Mesenchymal stem cell (in vitro differentiated cells and primary cell): ENCODE measurements around the gene DAGLA.

Source experiments
- DNase-seq: peaks from one replicate; pipeline ENCODE4 v3.0.0-alpha.2; 2013
- H2AFZ ChIP-seq: one replicate; pipeline ENCODE4 v1.6.1; 2013; ENCODE audit warnings: low read depth, mild to moderate bottlenecking, control low read depth, inconsistent platforms, low read length, moderate library complexity
- H2AK5ac ChIP-seq: 2 replicates; pipeline ENCODE4 v1.6.1; 2013; ENCODE audit warnings: low read length, moderate library complexity, mild to moderate bottlenecking, inconsistent platforms; ENCODE audit not compliant: severe bottlenecking
- H2BK120ac ChIP-seq: one replicate; pipeline ENCODE4 v1.6.1; 2013; ENCODE audit warnings: low read depth, mild to moderate bottlenecking, inconsistent platforms, low read length, moderate library complexity
- H2BK12ac ChIP-seq, 2 experiments: one replicate each; pipeline ENCODE4 v1.6.1; 2013; ENCODE audit warnings: inconsistent platforms in 2 of 2, low read length in 2 of 2, mild to moderate bottlenecking in 2 of 2, moderate library complexity in 2 of 2, control low read depth in 1 of 2
- H2BK15ac ChIP-seq: one replicate; pipeline ENCODE4 v1.6.1; 2013; ENCODE audit warnings: mild to moderate bottlenecking, low read depth, inconsistent platforms; ENCODE audit not compliant: poor library complexity, severe bottlenecking
- H2BK5ac ChIP-seq: 2 replicates; pipeline ENCODE4 v1.6.1; 2013; ENCODE audit warnings: low read depth, mild to moderate bottlenecking, low read length, control low read depth, inconsistent platforms; ENCODE audit not compliant: poor library complexity, severe bottlenecking
- H3K14ac ChIP-seq, 2 experiments: one replicate each; pipeline ENCODE4 v1.6.1; 2013; ENCODE audit warnings: inconsistent platforms in 2 of 2, low read length in 2 of 2, control low read depth in 1 of 2, mild to moderate bottlenecking in 1 of 2, moderate library complexity in 1 of 2
- H3K18ac ChIP-seq, 2 experiments: one replicate each; pipeline ENCODE4 v1.6.1; 2013; ENCODE audit warnings: inconsistent platforms in 2 of 2, low read length in 2 of 2, control low read depth in 1 of 2, low read depth in 1 of 2, mild to moderate bottlenecking in 1 of 2
- H3K23ac ChIP-seq, 2 experiments: one replicate each; pipeline ENCODE4 v1.6.1; 2013; ENCODE audit warnings: inconsistent platforms in 2 of 2, low read length in 2 of 2, mild to moderate bottlenecking in 2 of 2, moderate library complexity in 2 of 2, control low read depth in 1 of 2
- H3K27ac ChIP-seq: 2 replicates; pipeline ENCODE4 v1.5.1; 2013; ENCODE audit warnings: mild to moderate bottlenecking, moderate library complexity, low read length, control low read depth, inconsistent platforms; ENCODE audit not compliant: poor library complexity, severe bottlenecking
- H3K27me3 ChIP-seq, 2 experiments: 2 replicates each; pipeline versions ENCODE4 v1.6.1 to v1.7.0; 2013; ENCODE audit warnings: low read length in 2 of 2, mild to moderate bottlenecking in 2 of 2, moderate library complexity in 2 of 2, control low read depth in 1 of 2, inconsistent platforms in 1 of 2; ENCODE audit not compliant: control insufficient read depth in 1 of 2, insufficient read depth in 1 of 2
- H3K36me3 ChIP-seq, 2 experiments: 2 replicates each; pipeline versions ENCODE4 v1.6.1 to v1.7.0; 2013; ENCODE audit warnings: low read length in 2 of 2, control low read depth in 1 of 2, inconsistent platforms in 1 of 2, low read depth in 1 of 2, mild to moderate bottlenecking in 1 of 2; ENCODE audit not compliant: insufficient read depth in 2 of 2, control insufficient read depth in 1 of 2
- H3K4ac ChIP-seq, 2 experiments: one replicate each; pipeline ENCODE4 v1.6.1; 2013; ENCODE audit warnings: inconsistent platforms in 2 of 2, low read length in 2 of 2, mild to moderate bottlenecking in 2 of 2, moderate library complexity in 2 of 2, control low read depth in 1 of 2, low read depth in 1 of 2
- H3K4me1 ChIP-seq: 2 replicates; pipeline ENCODE4 v1.6.1; 2013; ENCODE audit warnings: low read depth, low read length, control low read depth; ENCODE audit not compliant: control insufficient read depth, insufficient read depth
- H3K4me2 ChIP-seq: 2 replicates; pipeline ENCODE4 v1.6.1; 2013; ENCODE audit warnings: low read length, mild to moderate bottlenecking, inconsistent platforms; ENCODE audit not compliant: poor library complexity, severe bottlenecking
- H3K4me3 ChIP-seq, 2 experiments: 2 replicates each; pipeline versions ENCODE4 v1.5.1 to v1.7.0; 2013; ENCODE audit warnings: low read length in 2 of 2, mild to moderate bottlenecking in 2 of 2, control low read depth in 1 of 2, low read depth in 1 of 2; ENCODE audit not compliant: insufficient read depth in 1 of 2
- H3K79me1 ChIP-seq: replicated peaks from 2 replicates; pipeline ENCODE4 v1.6.1; 2013; ENCODE audit warnings: mild to moderate bottlenecking, control low read depth, low read length, inconsistent platforms; ENCODE audit not compliant: poor library complexity, severe bottlenecking
- H3K9ac ChIP-seq: 2 replicates; pipeline ENCODE4 v1.7.0; 2013; ENCODE audit warnings: mild to moderate bottlenecking, low read length, moderate library complexity
- H3K9me3 ChIP-seq: 2 replicates; pipeline ENCODE4 v1.7.0; 2013; ENCODE audit warnings: mild to moderate bottlenecking, low read length; ENCODE audit not compliant: control insufficient read depth
- H4K8ac ChIP-seq: one replicate; pipeline ENCODE4 v1.6.1; 2013; ENCODE audit warnings: inconsistent platforms, mild to moderate bottlenecking, low read length, moderate library complexity
- H4K91ac ChIP-seq: one replicate; pipeline ENCODE4 v1.6.1; 2013; ENCODE audit warnings: mild to moderate bottlenecking, low read length, inconsistent platforms
- WGBS: methylation state at CpG from one replicate; pipeline ENCODE4 v1.1.7; 2013; ENCODE audit warnings: mixed read lengths; 5-methylcytosine and 5-hydroxymethylcytosine counted together

Gene DAGLA

GRCh38 chr11:61793083-61793828 is 113.1 kb downstream of the DAGLA start:
- peak overlapping the region in 1 of 2 experiments; percentile 39 for H3K4ac ChIP-seq
- H3K27me3 ChIP-seq = no peaks in the 10 kb centered on the region
- H3K4me1 ChIP-seq = peaks cover 9% of the 10 kb centered on the region
- peak overlapping the region; percentile 99 for H3K9ac ChIP-seq
- H3K18ac ChIP-seq = peak overlapping the region; percentile 58 to 75
- H2BK5ac ChIP-seq = no peak overlapping the region
- no peak for DNase-seq
- H2BK120ac ChIP-seq = no peak overlapping the region
- H3K23ac ChIP-seq = no peak overlapping the region
- H3K4me3 ChIP-seq = peak overlapping the region; percentile 85 to 93
- H3K4me2 ChIP-seq = peak overlapping the region; percentile 82
- H3K27ac ChIP-seq = no peak overlapping the region
- H2AK5ac ChIP-seq = no peak overlapping the region
- H3K14ac ChIP-seq = no peak overlapping the region
- H3K36me3 ChIP-seq = peaks cover 33 to 42% of the 10 kb centered on the region in 2 experiments
- H2AFZ ChIP-seq = peak overlapping the region; percentile 99
- H2BK12ac ChIP-seq = no peak overlapping the region
- H3K79me1 ChIP-seq = peaks cover 13% of the 10 kb centered on the region
- H3K9me3 ChIP-seq = no peaks in the 10 kb centered on the region
- WGBS = 7% methylated on average over 24 of the region's 29 CpGs
- peak overlapping the region; percentile 74 for H4K91ac ChIP-seq
- H4K8ac ChIP-seq = no peak overlapping the region
- H2BK15ac ChIP-seq = peak overlapping the region; percentile 80

- Histone ChIP-seq H4K8ac (no peak overlapping the region), H3K4me1 (peaks cover 10% of the 10 kb centered on the region), H3K18ac (no peak overlapping the region), H2BK12ac (no peak overlapping the region), H3K4me2 (peak overlapping the region; percentile 82), H3K23ac (no peak overlapping the region), H2AK5ac (no peak overlapping the region), H3K14ac (no peak overlapping the region), H3K4ac (no peak overlapping the region), H3K4me3 (peak overlapping the region in 1 of 2 experiments; percentile 93), H4K91ac (no peak overlapping the region), H2BK15ac (no peak overlapping the region), H3K27ac (no peak overlapping the region), H3K36me3 (peaks cover 28 to 36% of the 10 kb centered on the region in 2 experiments), H2AFZ (no peak overlapping the region), H3K9me3 (no peaks in the 10 kb centered on the region), H2BK120ac (no peak overlapping the region), H2BK5ac (no peak overlapping the region), H3K79me1 (peaks cover 13% of the 10 kb centered on the region), H3K9ac (peak overlapping the region; percentile 99), H3K27me3 (no peaks in the 10 kb centered on the region)
- WGBS = 89% methylated on average over 3 of the region's 3 CpGs
- no peak for DNase-seq
Observed at GRCh38 chr11:61793829-61794204, 113.6 kb downstream of the DAGLA start.

GRCh38 chr11:61794579-61794978 is 114.4 kb downstream of the DAGLA start:
- Histone ChIP-seq H3K14ac (no peak overlapping the region), H3K4me2 (no peak overlapping the region), H2AK5ac (no peak overlapping the region), H2BK12ac (no peak overlapping the region), H2AFZ (no peak overlapping the region), H2BK5ac (no peak overlapping the region), H4K8ac (no peak overlapping the region), H3K18ac (no peak overlapping the region), H2BK15ac (no peak overlapping the region), H3K9ac (peak overlapping the region; percentile 60), H3K9me3 (no peaks in the 10 kb centered on the region), H3K79me1 (peaks cover 12% of the 10 kb centered on the region), H3K4me3 (no peak overlapping the region), H3K4ac (no peak overlapping the region), H4K91ac (no peak overlapping the region), H3K27ac (no peak overlapping the region), H2BK120ac (no peak overlapping the region), H3K23ac (no peak overlapping the region), H3K27me3 (no peaks in the 10 kb centered on the region), H3K36me3 (peaks cover 21 to 34% of the 10 kb centered on the region in 2 experiments), H3K4me1 (peaks cover 11% of the 10 kb centered on the region)
- DNase-seq = no peak
- WGBS = 95% methylated on average over 2 of the region's 4 CpGs

- Histone ChIP-seq H4K91ac (no peak overlapping the region), H3K4ac (no peak overlapping the region), H3K4me2 (no peak overlapping the region), H3K23ac (no peak overlapping the region), H2AK5ac (no peak overlapping the region), H3K14ac (no peak overlapping the region), H2AFZ (no peak overlapping the region), H3K9me3 (no peaks in the 10 kb centered on the region), H3K27ac (no peak overlapping the region), H2BK5ac (no peak overlapping the region), H3K18ac (no peak overlapping the region), H3K27me3 (no peaks in the 10 kb centered on the region), H2BK120ac (no peak overlapping the region), H3K79me1 (peaks cover 8% of the 10 kb centered on the region), H2BK15ac (no peak overlapping the region), H3K4me1 (peaks cover 11% of the 10 kb centered on the region), H3K9ac (peak overlapping the region; percentile 60), H2BK12ac (no peak overlapping the region), H3K36me3 (peaks cover 12 to 34% of the 10 kb centered on the region in 2 experiments), H4K8ac (no peak overlapping the region), H3K4me3 (no peak overlapping the region)
- WGBS = 94% methylated on average over 12 of the region's 12 CpGs
- DNase-seq = no peak
Observed at GRCh38 chr11:61795459-61795858, 115.3 kb downstream of the DAGLA start.
